HG03378 (cell line): ENCODE measurements around the gene ODF2.
A peak's percentile ranks its signal among the peaks of the same experiment; 100 is the strongest.
"Not testable (repeated sequence)": the region's sequence is repeated elsewhere in the genome, so short reads cannot be mapped to it uniquely, and the experiment has no call there.

Experiments
- ATAC-seq: cut with Tn5 transposase; IDR thresholded peaks from one replicate; pipeline ENCODE4 v1.9.1; 2021; ENCODE audit warnings: mild to moderate bottlenecking, moderate library complexity; ENCODE audit not compliant: unreplicated experiment

The ODF2 gene

GRCh38 chr9:128482186-128482585 is 26.4 kb downstream of the ODF2 start:
- no peak for ATAC-seq

GRCh38 chr9:128484686-128485413 is 29.0 kb downstream of the ODF2 start:
- no peak for ATAC-seq

- ATAC-seq = no peak
These were observed 29.6 kb downstream of the ODF2 start for GRCh38 chr9:128485414-128485855.

GRCh38 chr9:128486201-128486600 is 30.4 kb downstream of the ODF2 start:
- ATAC-seq = no peak

- no peak for ATAC-seq
These were observed 37.6 kb downstream of the ODF2 start for GRCh38 chr9:128493424-128493823.

- ATAC-seq = no peak
These were observed 38.4 kb downstream of the ODF2 start for GRCh38 chr9:128494108-128494745.

GRCh38 chr9:128494746-128495129 is 38.9 kb downstream of the ODF2 start:
- no peak for ATAC-seq

GRCh38 chr9:128495296-128495695 is 39.5 kb downstream of the ODF2 start:
- no peak for ATAC-seq

- ATAC-seq = no peak
These were observed 40.1 kb downstream of the ODF2 start for GRCh38 chr9:128495804-128496417.

- no peak for ATAC-seq
These were observed 42.2 kb downstream of the ODF2 start for GRCh38 chr9:128497824-128498610.

GRCh38 chr9:128498911-128499310 is 43.1 kb downstream of the ODF2 start:
- ATAC-seq = no peak

GRCh38 chr9:128499920-128500319 is 44.1 kb downstream of the ODF2 start:
- ATAC-seq = no peak

- not testable (repeated sequence) for ATAC-seq
These were observed 47.6 kb downstream of the ODF2 start for GRCh38 chr9:128503415-128503825.

- ATAC-seq = no peak
These were observed 48.1 kb downstream of the ODF2 start for GRCh38 chr9:128503870-128504269.

GRCh38 chr9:128504485-128505413 is 48.9 kb downstream of the ODF2 start, which contains the start of gene GLE1:
TSS of gene GLE1 (plus strand) at chr9:128504719. CDS start at chr9:128504806, 87 bp downstream.
- peak; percentile 63 for ATAC-seq

GRCh38 chr9:128505414-128505765 is 49.6 kb downstream of the ODF2 start:
- ATAC-seq = no peak

GRCh38 chr9:128505906-128506305 is 50.1 kb downstream of the ODF2 start:
- ATAC-seq = not testable (repeated sequence)

- no peak for ATAC-seq
These were observed 57.0 kb downstream of the ODF2 start for GRCh38 chr9:128512820-128513219.

GRCh38 chr9:128521956-128522355 is 66.2 kb downstream of the ODF2 start:
- no peak for ATAC-seq
